Stimulated activated naive CD8-positive, alpha-beta T cell treated with anti-CD3 and anti-CD28 coated beads, Interleukin-15, amount 100 ng/mL, for 72 hours (primary cell): ENCODE measurements around the gene NFYC.

Experiments used
- ATAC-seq: fragments of 150-1000 bp; cut with Tn5 transposase; 2 replicates; pipeline ENCODE4 v1.10.0; 2021; ENCODE audit warnings: mild to moderate bottlenecking, moderate library complexity
- DNase-seq, 2 donors: peaks; one replicate each; pipeline ENCODE4 v3.0.0; 2021 to 2022
- H3K27ac Mint-ChIP-seq, 2 donors: one replicate each; pipeline ENCODE4 v1.8.0; 2022; ENCODE audit warnings: mild to moderate bottlenecking in 2 of 2, mixed read lengths in 2 of 2, moderate library complexity in 2 of 2
- H3K27me3 Mint-ChIP-seq: one replicate; pipeline ENCODE4 v1.8.0; 2022; ENCODE audit warnings: mixed read lengths
- H3K4me1 Mint-ChIP-seq: one replicate; pipeline ENCODE4 v1.8.0; 2022; ENCODE audit warnings: mild to moderate bottlenecking, mixed read lengths
- H3K4me3 Mint-ChIP-seq, 2 donors: one replicate each; pipeline ENCODE4 v1.8.0; 2022; ENCODE audit warnings: mild to moderate bottlenecking in 2 of 2, mixed read lengths in 2 of 2, moderate library complexity in 1 of 2
- H3K9me3 Mint-ChIP-seq, 2 donors: one replicate each; pipeline ENCODE4 v1.8.0; 2022; ENCODE audit warnings: mixed read lengths in 2 of 2

Gene NFYC

DNA sequence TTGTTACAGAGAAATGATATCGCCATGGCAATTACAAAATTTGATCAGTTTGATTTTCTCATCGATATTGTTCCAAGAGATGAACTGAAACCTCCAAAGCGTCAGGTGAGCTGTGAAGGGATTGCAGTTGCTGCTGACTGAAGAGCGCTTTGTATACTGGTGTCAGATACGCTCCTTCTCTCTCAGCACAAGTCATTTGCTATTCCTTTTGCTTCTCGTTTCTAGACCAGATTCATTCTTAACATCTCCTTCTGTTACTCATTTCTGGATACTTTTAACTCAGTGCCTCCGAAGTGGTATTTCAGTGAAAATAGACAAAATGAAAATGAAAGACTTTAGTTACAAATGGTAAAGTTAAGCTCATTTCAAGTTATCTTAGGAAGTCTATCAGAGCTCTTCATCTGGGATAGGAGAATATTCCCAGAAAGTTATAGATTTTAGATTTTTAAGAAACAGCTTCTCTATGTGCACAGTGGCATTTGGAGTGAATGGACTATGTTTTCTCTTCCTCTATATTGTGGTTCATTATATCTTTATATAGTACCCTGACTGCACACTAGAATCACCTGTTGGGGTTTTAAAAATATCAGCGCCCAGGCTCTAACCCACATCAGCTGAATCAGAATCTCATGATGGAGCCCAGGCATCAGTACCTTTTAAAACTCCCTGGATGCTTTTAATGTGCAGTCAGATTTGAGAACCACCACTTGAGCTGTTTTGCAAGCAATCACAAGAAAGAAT, 61.8 kb downstream of the NFYC start:
- Mint-ChIP-seq H3K4me3 (peak overlapping the region; percentile 52 to 56), H3K9me3 (no peaks in the 10 kb centered on the region), H3K27me3 (no peaks in the 10 kb centered on the region), H3K4me1 (peaks cover 34% of the 10 kb centered on the region), H3K27ac (peak overlapping the region; percentile 35 to 54)
- DNase-seq = no peak
- ATAC-seq = peak; percentile 72

DNA sequence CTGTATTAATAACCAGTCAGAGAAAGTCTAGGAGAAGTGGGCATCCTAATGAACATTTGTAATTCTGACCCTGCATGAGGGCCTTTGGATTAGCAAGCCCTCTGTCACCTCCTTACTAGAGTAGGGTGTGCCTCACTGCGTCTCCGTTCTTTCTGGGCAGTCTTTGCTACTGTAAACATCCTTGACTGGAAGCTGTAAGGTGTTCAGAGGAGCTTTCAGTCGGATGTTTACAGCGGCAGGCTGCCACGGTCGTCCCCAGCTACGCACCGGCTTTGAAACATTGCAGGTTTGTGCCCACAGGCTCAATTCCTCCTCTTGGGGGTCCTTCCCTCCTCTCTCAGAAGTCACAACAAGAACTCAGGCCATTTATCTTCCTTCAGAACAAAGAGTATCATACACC, 62.7 kb downstream of the NFYC start:
- no peaks in the 10 kb centered on the region for H3K9me3 Mint-ChIP-seq
- DNase-seq (no peak), ATAC-seq (no peak)
- peaks cover 34% of the 10 kb centered on the region for H3K4me1 Mint-ChIP-seq
- H3K27me3 Mint-ChIP-seq = no peaks in the 10 kb centered on the region
- peak overlapping the region in 1 of 2 donors; percentile 75 for H3K27ac Mint-ChIP-seq
- H3K4me3 Mint-ChIP-seq = no peak overlapping the region

DNA sequence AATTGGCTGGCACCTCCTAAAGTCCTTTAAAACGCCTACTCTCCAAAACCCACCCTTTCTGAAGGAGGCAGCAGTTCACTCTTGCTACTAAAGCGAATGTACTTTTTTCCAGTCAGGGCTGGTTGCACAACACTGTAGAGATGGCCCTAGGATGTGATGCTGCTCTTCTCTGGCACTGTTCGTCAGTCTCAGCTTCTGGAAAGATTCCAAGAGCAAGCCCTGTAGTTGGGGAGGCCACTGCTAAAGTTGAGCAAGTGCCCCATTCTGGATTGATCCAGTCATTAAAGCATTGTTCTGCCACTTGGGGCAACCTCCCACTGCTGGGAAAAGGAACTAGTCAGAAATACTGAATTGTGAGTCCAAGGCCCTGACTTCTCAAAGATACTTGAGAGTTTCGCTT, 63.6 kb downstream of the NFYC start:
- no peaks in the 10 kb centered on the region for H3K9me3 Mint-ChIP-seq
- peaks cover 34% of the 10 kb centered on the region for H3K4me1 Mint-ChIP-seq
- no peak for DNase-seq
- no peak for ATAC-seq
- no peaks in the 10 kb centered on the region for H3K27me3 Mint-ChIP-seq
- H3K27ac Mint-ChIP-seq = peak overlapping the region in 1 of 2 donors; percentile 36
- no peak overlapping the region for H3K4me3 Mint-ChIP-seq

DNA sequence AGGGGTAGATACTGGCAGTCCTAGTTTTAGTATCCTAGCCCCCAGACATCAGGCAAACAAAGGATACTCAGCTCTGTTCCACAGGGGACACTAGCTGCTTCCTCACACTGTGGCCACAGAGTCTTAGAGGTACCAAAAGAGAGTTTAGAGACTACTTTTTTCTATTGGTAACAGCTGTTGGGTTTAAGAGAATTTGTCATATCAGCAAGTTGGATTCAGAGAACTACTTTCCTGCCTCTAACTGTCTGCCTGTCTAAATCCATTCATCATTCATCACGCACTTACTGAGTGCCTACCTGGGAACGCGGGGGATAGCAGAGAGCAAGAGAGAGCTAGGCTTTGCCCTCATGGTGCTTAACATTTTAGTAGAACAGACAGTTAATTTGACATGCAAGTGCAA, 65.0 kb downstream of the NFYC start:
- Mint-ChIP-seq H3K27ac (no peak overlapping the region), H3K27me3 (no peaks in the 10 kb centered on the region), H3K4me1 (peaks cover 27% of the 10 kb centered on the region), H3K4me3 (no peak overlapping the region), H3K9me3 (no peaks in the 10 kb centered on the region)
- DNase-seq (no peak), ATAC-seq (no peak)

DNA sequence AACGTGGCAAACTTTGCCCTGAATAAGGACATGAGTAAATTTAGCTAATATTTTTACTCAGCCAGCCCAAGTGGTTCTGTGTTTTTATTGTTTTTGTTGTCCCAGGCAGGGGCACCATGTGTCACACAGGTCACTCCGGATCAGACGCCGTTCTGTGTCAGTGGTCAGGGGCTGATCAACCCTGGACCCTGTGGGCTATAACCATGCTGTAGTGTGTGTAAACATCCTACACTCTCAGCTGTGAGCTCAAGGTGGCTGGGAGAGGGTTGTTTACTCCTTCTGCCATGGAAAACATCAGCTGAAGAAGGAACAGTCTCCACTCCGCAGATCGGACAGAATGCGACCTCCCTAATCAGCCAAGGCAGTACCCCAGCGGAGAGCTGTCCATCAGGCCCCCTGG, 65.6 kb downstream of the NFYC start:
- DNase-seq (no peak), ATAC-seq (no peak)
- Mint-ChIP-seq H3K27ac (no peak overlapping the region), H3K9me3 (no peaks in the 10 kb centered on the region), H3K4me3 (no peak overlapping the region), H3K4me1 (peaks cover 26% of the 10 kb centered on the region), H3K27me3 (no peaks in the 10 kb centered on the region)

DNA sequence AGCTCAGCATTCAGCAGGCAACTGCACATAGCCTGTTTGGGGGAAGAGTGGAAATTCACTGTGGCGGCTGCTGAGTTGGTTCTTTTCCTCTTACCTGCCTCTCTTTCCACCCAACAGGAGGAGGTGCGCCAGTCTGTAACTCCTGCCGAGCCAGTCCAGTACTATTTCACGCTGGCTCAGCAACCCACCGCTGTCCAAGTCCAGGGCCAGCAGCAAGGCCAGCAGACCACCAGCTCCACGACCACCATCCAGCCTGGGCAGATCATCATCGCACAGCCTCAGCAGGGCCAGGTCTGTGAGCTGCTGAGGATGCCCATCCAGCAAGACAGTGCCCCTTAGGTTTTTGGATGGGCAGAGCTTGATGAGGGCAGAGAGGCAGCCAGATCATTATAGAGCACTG, 66.5 kb downstream of the NFYC start:
- DNase-seq (no peak), ATAC-seq (no peak)
- Mint-ChIP-seq H3K4me3 (no peak overlapping the region), H3K27me3 (no peaks in the 10 kb centered on the region), H3K9me3 (no peaks in the 10 kb centered on the region), H3K27ac (no peak overlapping the region), H3K4me1 (peaks cover 27% of the 10 kb centered on the region)

DNA sequence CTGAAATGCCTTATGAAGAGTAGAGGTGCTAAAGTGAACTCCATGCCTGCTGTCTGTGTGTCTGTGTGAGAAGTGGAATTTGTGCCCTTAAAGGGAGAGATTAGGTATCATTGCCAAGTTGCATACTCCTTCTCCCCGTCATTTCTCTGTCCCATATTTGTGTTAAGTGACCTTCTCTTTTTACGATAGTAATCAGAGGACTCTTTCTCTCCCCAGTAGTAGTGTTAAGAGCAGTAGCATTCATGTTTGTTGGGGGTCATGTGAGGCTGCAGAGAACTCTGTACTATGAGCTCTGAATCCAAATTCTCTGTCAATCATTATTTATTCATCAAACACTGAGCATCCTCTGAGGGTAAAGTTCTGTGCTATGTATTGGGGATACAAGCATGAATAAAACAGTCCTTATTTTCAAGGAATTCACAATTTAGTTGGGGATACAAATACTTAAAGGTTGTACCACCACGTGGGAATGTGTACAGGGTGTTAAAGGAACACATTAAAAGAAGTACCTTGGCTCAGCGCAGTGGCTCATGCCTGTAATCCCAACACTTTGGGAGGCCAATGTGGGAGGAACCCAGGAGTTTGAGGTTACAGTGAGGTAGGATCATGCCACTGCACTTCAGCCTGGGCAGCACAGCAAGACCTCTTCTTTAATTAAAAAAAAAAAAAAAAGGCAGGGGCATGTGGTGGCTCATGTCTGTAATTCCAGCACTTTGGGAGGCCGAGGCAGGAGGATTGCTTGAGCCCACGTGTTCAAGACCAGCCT, 67.3 kb downstream of the NFYC start:
- no peak for ATAC-seq
- H3K27me3 Mint-ChIP-seq = no peaks in the 10 kb centered on the region
- no peaks in the 10 kb centered on the region for H3K9me3 Mint-ChIP-seq
- H3K27ac Mint-ChIP-seq = no peak overlapping the region
- peaks cover 27% of the 10 kb centered on the region for H3K4me1 Mint-ChIP-seq
- H3K4me3 Mint-ChIP-seq = no peak overlapping the region
- DNase-seq = no peak

DNA sequence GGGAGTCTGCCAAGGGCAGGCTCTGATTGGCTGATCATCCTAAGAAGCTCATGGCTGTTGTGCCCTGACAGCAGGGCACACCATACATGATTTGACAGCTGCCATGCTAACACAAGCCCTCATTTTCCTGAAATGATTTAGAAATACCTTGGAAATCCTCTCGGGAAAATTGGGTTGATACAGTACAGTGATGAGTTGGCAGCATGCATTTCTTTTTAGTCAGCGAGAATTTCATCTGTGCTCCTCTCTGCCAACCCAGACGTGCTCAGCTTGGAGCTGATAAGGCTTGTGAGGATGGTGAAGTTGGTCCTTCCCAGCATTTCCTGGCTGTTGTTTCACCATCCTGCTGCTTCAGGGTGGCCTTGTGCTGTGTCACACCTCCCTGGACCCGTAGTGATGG, 69.5 kb downstream of the NFYC start:
- DNase-seq = no peak

DNA sequence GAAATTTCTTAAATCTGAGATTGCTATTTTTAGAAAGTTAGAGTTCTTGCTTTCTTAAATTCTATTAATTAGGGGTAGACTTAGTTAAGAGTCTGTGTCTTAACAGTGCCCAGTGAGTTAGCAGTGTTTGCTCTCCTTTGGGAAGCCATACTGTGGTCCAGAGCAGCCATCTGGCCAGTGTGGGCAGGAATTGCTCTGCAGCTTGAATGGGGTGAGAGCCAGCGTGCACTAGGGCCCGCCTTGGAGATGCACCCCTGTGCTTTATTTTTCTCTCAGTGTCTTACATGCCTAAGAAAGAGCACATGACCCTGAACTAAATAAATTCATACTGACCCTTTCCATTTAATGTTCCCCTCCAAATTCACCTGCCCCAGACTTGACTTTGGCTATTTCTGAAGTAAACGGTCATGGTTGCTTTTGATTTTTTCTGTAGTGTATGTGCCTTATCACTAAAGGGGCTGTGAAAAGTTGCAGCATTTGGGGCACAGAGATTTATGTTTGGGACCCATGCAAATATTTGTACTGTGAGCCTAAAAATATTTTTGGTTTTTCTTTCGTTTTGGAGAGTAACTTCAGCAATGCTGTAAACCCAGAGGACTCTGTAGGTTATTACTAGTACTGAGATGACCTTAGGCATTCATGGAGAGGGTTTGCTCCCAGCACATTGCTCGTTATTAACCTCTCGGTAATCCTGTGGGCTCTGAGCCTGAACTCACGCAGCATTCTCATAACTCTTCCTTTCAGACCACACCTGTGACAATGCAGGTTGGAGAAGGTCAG, 70.8 kb downstream of the NFYC start:
- ATAC-seq (no peak), DNase-seq (no peak)
- Mint-ChIP-seq H3K27ac (peak overlapping the region in 1 of 2 donors; percentile 56), H3K27me3 (no peaks in the 10 kb centered on the region), H3K9me3 (no peaks in the 10 kb centered on the region), H3K4me1 (peaks cover 53% of the 10 kb centered on the region), H3K4me3 (no peak overlapping the region)

More for the DNA sequence above, 69.5 kb downstream of the NFYC start:
- H3K27me3 Mint-ChIP-seq = no peaks in the 10 kb centered on the region
- H3K4me3 Mint-ChIP-seq = no peak overlapping the region
- H3K9me3 Mint-ChIP-seq = no peaks in the 10 kb centered on the region
- ATAC-seq = no peak
- H3K27ac Mint-ChIP-seq = no peak overlapping the region
- H3K4me1 Mint-ChIP-seq = peaks cover 46% of the 10 kb centered on the region

DNA sequence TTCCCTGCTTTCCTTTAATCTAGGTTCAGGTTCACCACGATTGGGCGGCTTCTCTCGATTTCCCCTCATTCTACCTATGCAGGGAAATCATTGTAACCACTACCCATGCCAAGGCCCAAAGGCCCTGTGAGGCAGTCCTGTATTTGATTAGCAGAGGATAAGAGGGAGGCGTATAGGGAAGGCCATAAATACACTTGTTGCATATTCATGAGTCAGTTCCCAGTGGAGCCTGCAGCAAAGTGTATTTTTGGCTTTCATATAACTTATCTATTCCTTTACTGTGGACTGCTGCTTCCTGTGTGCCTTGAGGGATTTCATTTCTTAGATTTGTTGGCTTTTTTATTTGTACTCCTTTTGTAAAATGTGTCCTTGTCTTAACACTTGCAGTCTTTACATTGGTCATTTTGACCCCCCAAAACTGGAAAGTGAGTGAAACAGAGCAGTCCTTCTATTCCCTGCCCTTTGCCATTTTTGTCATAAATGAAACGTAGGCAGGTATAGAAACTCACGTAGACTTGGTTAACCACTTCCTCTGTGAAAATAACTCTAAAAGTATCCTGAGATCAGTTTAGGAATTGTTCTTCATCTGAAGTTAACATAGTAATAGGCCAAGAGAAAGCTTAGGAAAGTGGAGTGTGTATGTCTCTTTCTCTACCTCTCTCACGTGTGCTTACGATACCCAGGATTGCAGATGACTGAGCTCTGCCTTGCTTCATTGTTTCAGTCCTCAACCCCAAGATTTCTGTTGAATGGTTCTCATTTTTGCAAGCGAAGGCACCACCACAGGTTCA, 72.4 kb downstream of the NFYC start:
- DNase-seq (no peak), ATAC-seq (peak; percentile 78)
- Mint-ChIP-seq H3K27ac (peak overlapping the region; percentile 7 to 94), H3K4me1 (peaks cover 58% of the 10 kb centered on the region), H3K27me3 (no peaks in the 10 kb centered on the region), H3K4me3 (peak overlapping the region; percentile 69 to 74), H3K9me3 (no peaks in the 10 kb centered on the region)

DNA sequence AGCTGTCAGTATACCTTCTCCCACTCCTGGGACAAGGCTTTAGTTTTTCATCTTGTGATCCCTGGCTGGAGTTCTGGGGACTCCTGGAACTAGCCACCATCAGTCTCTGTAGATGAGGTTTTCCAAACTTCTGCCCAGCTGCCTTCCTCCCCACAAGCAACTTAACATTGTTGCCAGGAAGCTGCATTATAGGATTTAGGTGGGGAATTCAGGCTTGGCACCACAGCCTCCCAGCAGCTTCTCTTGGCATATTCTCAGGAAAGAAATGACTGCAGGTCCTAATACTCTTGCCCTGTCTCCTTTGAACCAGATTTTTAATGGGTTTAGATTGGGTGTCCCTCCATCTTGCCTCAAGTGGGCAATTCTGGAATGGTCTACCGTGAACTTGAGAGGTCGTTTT, 73.5 kb downstream of the NFYC start:
- ATAC-seq (no peak), DNase-seq (no peak)
- no peaks in the 10 kb centered on the region for H3K9me3 Mint-ChIP-seq
- no peak overlapping the region for H3K4me3 Mint-ChIP-seq
- no peaks in the 10 kb centered on the region for H3K27me3 Mint-ChIP-seq
- peaks cover 69% of the 10 kb centered on the region for H3K4me1 Mint-ChIP-seq
- H3K27ac Mint-ChIP-seq = peak overlapping the region in 1 of 2 donors; percentile 79

DNA sequence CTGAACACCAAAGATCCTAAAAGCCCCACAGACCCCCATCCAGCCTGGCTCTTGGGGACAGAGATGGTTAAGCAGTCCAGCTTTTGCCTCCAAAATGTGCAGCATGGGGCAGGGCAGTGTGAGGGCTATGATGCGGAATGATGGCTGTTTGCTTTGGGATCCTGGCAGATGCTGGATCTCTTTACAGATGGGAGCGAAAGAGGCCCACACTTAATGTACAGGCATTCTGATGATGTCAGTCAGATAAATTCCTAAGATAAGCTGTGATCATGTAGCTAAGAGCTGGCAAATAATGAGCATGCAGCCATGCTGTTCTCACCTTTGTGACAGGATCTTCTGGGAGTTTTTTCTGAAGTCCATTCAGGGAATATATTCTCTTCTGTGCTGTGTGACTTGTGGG, 74.5 kb downstream of the NFYC start:
- H3K27ac Mint-ChIP-seq = peak overlapping the region in 1 of 2 donors; percentile 21
- no peaks in the 10 kb centered on the region for H3K9me3 Mint-ChIP-seq
- no peaks in the 10 kb centered on the region for H3K27me3 Mint-ChIP-seq
- no peak overlapping the region for H3K4me3 Mint-ChIP-seq
- H3K4me1 Mint-ChIP-seq = peaks cover 76% of the 10 kb centered on the region
- DNase-seq (no peak), ATAC-seq (no peak)

DNA sequence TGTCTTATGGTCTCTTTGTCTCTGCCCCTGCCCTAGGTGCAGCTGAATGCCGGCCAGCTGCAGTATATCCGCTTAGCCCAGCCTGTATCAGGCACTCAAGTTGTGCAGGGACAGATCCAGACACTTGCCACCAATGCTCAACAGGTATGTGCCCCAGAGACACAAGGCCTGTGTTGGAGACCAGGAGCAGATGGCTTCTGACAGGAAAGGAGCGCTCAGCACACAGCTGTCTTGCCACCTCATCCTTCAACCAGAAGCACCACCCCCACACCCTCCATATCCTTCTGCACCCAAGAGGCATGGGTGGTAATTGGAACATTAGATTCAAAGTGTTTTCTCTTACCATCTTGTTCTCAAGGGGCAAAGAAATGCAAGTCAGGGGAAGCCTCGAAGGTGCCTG, 75.1 kb downstream of the NFYC start:
- no peak overlapping the region for H3K27ac Mint-ChIP-seq
- H3K27me3 Mint-ChIP-seq = no peaks in the 10 kb centered on the region
- H3K4me3 Mint-ChIP-seq = no peak overlapping the region
- ATAC-seq (no peak), DNase-seq (no peak)
- H3K4me1 Mint-ChIP-seq = peaks cover 71% of the 10 kb centered on the region
- H3K9me3 Mint-ChIP-seq = no peaks in the 10 kb centered on the region

DNA sequence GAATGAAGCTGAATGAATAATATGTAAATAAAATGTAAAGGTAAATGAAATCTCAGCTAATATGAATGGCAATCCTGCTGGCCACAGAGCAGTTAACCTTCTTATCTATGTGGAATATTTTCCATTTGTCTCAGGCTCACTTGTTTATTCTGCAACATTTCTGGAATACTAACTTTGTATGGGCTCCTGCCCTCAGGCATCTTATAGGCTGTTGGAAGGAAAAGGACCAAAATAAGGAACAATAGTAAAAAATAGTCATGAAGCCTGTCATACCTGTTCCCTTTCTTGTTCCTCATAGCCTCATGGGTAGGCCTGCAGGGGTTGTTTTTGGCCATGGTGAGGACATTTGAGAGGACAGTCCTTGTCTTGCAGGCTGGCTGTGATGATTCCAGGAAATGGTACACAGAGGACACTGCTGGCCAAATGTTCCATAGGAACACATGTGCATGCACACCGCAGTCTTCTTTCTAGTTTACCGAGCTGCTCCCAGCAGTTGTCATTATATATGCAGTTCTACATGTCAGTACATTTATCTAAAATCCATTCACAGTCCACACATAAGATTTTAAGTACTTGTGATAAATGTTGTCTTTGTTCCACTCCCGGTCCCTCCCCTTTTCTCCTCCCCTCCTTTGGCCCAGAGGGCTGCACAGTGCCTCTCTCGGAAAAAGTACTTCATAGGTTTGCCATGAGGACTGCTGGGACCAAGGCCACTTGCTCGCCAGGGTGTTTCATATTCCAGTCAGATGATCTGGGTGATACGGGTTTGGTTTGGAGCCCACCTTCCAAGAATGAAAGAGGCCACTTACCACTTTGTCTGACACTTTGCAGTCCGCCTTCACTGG, 76.9 kb downstream of the NFYC start:
- Mint-ChIP-seq H3K27ac (peak overlapping the region; percentile 66 to 87), H3K9me3 (no peaks in the 10 kb centered on the region), H3K4me3 (no peak overlapping the region), H3K27me3 (no peaks in the 10 kb centered on the region), H3K4me1 (peaks cover 54% of the 10 kb centered on the region)
- no peak for ATAC-seq
- no peak for DNase-seq
